Mucosa of descending colon (tissue), 3 donors: ENCODE measurements around the gene GATA6. TPM values are rescaled to one million over a fixed set of nuclear protein-coding genes. Genes with fewer than 3 reads are reported as not detected.

Source experiments
- ATAC-seq: fragments of 200-7000 bp; cut with Tn5 transposase; one replicate; pipeline ENCODE4 v1.9.1; 2020; ENCODE audit warnings: mild to moderate bottlenecking, moderate library complexity
- DNase-seq, 3 donors: peaks; one replicate each; pipeline ENCODE4 v3.0.0-alpha.2; 2020
- H3K36me3 ChIP-seq: fragments of 200-600 bp; one replicate; pipeline ENCODE4 v1.8.0; 2021; ENCODE audit warnings: low read depth, mild to moderate bottlenecking
- H3K4me1 ChIP-seq: fragments of 200-600 bp; one replicate; pipeline ENCODE4 v1.8.0; 2021; ENCODE audit warnings: low read depth, mild to moderate bottlenecking
- H3K4me3 ChIP-seq: fragments of 200-600 bp; one replicate; pipeline ENCODE4 v1.8.0; 2021; ENCODE audit warnings: mild to moderate bottlenecking
- H3K9me3 ChIP-seq: fragments of 200-600 bp; one replicate; pipeline ENCODE4 v1.8.0; 2021; ENCODE audit warnings: mild to moderate bottlenecking
- CTCF ChIP-seq: fragments of 200-600 bp; IDR thresholded peaks from one replicate; pipeline ENCODE4 v1.8.0; 2022; ENCODE audit warnings: antibody characterized with exemption, mild to moderate bottlenecking
- intact Hi-C, 2 donors: fragments of 100-400 bp; cut with DNase I in 1 of 2; cut with micrococcal nuclease in 1 of 2; formaldehyde crosslinking; loops; one replicate each; pipeline versions ENCODE4 v1.11.0 to v1.11.1; 2022; cut with DNase I, micrococcal nuclease
- total RNA-seq, 3 donors: library from RNA; stranded (reverse); fragmentation: NEBNext Ultra II Directional in 2 of 3; extraction: Animal tissue kit (Norgen Biotek cat#: 25700) in 2 of 3; gene quantifications; one replicate each; pipeline versions ENCODE4 v1.2.1 to v1.2.4, GENCODE V29; 2021 to 2023
- donor health status: DM: no; HTN: no; CAD: no; lungs with moderate emphysema.
- donor health status: DM: no; HTN: no; CAD: no.
- donor health status: DM: no; HTN: yes; CAD: no.

GATA6 gene
- total RNA-seq, 3 donors from 2014 or later = 21.9 to 58.8 (median 43.3) TPM

GRCh38 chr18:22185771-22186386 lies 16.5 kb downstream of the GATA6 start:
- DNase-seq = no peak
- H3K4me1 ChIP-seq = peaks cover 39% of the 10 kb centered on the region
- H3K9me3 ChIP-seq = no peaks in the 10 kb centered on the region
- H3K36me3 ChIP-seq = no peaks in the 10 kb centered on the region
- TF ChIP-seq CTCF = no peak
- peak; percentile 63 for ATAC-seq
- H3K4me3 ChIP-seq = no peak overlapping the region
- intact Hi-C loops = no loop called here

GRCh38 chr18:22186484-22186971 lies 17.1 kb downstream of the GATA6 start:
- intact Hi-C loops = no loop called here
- DNase-seq (no peak), ATAC-seq (no peak)
- peaks cover 39% of the 10 kb centered on the region for H3K4me1 ChIP-seq
- no peaks in the 10 kb centered on the region for H3K36me3 ChIP-seq
- H3K4me3 ChIP-seq = no peak overlapping the region
- H3K9me3 ChIP-seq = no peaks in the 10 kb centered on the region
- TF ChIP-seq CTCF = no peak

DNA sequence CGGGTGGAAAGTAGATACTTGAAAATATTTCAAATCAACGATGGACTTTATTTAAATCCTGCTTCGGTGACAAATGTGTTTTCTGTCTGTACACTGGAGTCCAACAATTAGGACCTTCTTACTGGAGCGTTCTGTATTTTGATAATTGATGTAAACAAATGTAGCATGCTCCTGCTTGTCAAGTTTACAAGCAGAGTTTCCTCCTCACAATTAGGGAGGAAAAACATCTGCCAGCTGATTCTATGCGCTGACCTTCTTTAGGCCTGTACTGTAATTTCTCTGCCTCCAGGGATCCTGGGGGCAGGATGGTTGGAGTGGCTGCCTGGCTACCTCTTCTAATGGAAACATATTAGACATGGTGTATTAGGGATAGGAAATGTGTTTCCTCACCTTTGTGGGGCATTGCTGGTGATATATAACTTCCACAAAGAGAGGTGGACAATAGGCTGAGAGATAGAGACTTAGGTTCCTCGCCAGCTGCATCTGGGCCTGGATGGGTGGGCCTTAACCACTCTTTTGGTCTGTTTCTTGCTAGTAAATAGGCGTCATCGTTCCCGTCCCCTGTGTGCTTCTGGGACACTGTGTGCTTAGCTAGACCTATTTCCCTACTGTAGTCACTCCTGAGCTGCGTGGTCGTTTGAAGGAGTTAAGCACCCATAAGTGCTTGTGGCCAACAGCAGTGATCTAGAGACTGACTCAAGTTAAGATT lies 19.3 kb downstream of the GATA6 start:
- Histone ChIP-seq H3K36me3 (no peaks in the 10 kb centered on the region), H3K4me3 (no peak overlapping the region), H3K9me3 (no peaks in the 10 kb centered on the region), H3K4me1 (peaks cover 28% of the 10 kb centered on the region)
- DNase-seq (no peak), ATAC-seq (no peak)
- no peak for TF ChIP-seq CTCF
- intact Hi-C loops = no loop called here

DNA sequence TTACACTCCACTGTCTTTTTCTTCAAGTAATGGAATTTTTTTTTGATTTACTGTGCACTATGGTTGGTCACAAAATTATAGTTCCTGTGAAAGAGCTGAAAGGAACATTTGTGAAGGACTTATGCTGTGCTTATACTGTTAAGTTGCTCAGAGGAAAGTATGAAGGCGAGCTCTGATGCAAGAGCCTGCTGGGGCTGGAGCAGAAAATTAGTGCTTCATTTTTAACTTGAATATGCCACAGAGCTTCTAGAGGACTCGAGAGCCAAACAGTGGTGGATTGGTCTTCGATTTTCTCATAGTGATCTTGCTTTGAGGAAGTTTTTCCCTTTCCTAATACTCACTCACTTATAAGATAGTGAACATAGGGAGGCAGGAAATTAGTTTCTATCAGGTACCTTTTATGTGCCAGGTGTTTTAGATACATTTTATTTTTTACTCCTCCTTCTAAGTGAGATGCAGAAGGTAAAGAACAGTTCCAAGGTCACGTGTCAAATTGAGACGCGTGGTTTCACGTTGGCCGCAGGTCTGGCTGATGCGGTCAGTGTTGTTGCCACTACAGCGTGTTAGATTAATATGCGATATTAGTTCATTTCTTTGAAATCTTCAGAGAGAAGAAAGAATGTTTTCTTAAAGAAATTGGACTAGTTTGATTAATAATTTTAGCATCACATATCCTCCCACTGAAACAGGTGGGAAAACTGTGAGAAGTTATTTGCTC lies 20.2 kb downstream of the GATA6 start:
- intact Hi-C loops = no loop called here
- no peak for DNase-seq

DNA sequence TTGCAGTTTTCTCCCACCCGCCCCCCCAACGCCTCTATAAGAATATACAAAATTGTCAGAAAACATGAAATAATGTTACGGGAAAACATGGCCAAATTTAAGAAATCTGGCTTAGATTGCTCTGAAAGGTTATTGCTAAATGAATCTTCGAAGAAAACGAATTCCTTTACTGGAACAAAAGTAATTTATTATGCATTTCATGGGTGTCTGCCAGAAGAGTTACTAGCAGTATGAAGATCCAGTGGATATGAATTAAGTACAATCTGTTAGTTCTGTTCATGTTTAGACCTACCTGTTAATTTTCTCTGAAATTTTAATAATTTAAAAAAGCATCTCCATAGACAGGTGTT lies 21.9 kb downstream of the GATA6 start:
- TF ChIP-seq CTCF = no peak
- H3K9me3 ChIP-seq = no peaks in the 10 kb centered on the region
- H3K36me3 ChIP-seq = no peaks in the 10 kb centered on the region
- DNase-seq = no peak
- H3K4me3 ChIP-seq = no peak overlapping the region
- intact Hi-C loops = no loop called here
- H3K4me1 ChIP-seq = peaks cover 22% of the 10 kb centered on the region
- no peak for ATAC-seq

More for the DNA sequence above, 20.2 kb downstream of the GATA6 start:
- no peak for ATAC-seq
- Histone ChIP-seq H3K9me3 (no peaks in the 10 kb centered on the region), H3K4me3 (no peak overlapping the region), H3K36me3 (no peaks in the 10 kb centered on the region), H3K4me1 (peaks cover 25% of the 10 kb centered on the region)
- TF ChIP-seq CTCF = no peak
